HG03469 (cell line): ENCODE measurements around the gene C4orf54.

Experiments
- ATAC-seq: cut with Tn5 transposase; IDR thresholded peaks from one replicate; pipeline ENCODE4 v1.9.1; 2021; ENCODE audit warnings: mild to moderate bottlenecking, moderate library complexity, moderate number of reproducible peaks; ENCODE audit not compliant: unreplicated experiment

C4orf54 gene

DNA sequence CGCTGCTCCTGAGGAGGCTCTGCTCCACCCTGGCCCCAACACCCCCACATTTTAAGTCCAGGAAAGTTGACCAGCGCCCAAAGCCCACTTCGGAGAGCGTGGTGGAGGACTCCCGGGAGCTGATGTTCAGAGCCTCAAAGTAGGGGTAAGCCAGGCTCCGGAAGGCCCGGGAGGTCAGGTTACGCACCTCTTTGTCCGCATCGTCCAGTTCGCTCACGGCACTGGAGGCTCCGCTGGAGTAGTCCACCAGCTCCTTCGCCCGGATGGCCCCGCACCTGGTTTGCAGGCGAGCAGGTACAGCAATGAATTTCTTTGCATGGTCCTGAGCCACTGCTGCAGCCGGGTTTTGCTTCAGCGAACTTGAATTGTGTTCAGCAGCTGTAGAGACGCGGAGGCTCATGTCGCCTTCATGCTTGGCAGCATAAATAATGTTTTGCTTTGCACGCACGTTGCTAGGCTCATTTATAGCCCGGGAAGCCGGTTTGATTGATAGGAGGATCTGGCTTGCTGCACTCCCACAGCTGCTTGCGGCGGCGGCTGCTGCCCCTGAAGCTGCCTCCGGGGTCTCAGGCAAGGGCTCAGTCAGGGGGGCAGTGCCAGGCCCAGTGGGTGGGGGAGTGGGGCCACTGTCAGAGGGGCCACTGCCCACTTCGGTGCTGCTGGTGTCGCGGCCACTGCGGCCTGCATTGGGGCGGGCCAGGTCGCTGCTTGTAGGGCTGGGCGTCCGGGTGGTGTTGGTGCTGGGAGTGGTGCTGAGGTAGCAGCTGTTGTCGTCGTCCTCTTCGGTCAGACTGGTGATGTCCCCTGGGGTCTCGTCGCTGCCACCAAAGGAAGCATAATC, 4.8 kb downstream of the C4orf54 start:
- ATAC-seq, result no peak

DNA sequence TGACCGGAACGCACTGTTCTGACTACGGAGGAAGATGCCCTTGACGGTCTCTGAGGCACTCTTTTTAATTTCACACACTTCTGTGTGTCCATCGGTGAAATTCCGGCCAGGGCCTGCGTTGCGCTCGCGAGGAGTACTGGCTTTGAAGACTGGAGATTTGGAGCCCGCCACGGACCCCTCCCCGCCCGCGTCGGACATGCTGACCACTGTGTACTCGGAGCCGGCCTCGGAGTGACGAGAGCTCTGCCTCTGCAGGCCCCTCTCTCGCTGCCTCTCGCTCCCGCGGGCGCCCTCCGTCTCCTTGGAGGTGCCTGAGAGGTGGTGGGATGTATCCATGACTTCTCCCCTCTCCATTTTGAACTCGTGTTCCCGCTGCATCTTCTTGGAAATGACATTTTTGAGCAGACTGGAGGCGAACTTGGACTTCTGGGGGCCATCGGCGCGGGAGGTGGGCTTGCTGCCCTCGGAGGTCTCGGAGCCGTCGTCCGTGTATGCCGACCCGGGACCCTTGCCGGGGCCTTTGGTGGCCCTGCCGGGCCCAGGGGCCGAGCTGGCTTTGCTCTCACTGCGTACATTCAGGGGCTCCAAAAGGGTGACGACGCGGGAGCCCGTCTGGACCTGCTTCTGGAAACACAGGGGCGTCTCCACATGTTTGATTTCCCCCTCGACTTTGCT, 5.7 kb downstream of the C4orf54 start:
- no peak for ATAC-seq

DNA sequence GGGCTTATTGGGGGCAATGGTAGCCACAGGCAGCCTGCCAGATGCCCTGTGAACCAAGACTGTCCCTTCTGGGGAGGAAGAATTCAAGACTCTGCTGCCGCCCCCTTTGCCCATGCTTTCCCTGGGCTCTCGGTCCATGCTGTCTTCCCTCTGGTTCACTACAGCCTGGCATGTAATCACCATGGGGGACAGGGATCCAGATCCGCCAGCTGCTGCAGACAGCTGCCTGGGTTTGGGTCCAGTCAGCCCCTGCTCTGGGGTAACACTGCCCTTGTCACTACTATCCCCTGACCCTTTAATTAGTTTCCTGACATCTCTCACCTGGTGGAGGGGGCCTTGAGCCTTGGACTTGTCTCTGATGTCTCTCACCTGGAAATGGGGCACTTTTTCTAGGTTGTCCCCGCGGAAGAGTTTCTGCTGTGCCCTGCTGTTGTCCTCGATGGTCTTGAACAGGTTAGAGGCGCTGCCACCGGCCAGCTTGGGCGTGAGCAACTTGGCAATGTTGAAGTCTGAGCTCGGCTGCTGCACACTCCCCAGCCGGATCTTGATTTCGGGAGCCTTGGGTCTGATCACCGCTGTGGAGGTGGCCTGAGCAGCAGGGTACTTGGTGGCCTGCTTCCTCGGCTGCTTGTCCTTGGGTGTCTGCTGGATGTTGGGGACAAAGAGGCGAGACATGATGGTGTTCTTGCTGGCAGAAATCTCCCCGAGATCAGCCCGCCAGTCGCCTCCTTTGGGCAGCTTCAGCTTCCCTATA, 6.4 kb downstream of the C4orf54 start:
- no peak for ATAC-seq

DNA sequence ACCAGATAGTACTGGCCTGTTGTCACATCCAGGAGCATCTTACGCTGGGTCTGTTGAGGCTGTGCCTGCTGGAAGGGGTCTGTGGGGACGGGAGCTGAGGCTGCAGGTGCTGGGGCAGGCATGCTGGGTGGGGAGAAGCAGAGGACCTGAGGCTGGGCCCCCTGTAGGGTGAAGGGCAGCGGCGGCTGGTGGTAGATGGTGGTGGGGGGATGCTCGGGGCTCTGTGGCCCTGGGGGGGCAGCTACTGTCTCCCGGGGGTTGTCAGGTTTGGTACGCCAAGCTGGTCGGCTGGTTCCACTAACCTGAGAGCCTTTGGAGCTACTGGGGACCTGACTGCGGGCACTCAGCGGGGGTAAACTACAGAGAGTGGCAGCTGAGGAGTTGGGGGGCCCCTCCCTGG, 7.8 kb downstream of the C4orf54 start:
- ATAC-seq, result no peak

DNA sequence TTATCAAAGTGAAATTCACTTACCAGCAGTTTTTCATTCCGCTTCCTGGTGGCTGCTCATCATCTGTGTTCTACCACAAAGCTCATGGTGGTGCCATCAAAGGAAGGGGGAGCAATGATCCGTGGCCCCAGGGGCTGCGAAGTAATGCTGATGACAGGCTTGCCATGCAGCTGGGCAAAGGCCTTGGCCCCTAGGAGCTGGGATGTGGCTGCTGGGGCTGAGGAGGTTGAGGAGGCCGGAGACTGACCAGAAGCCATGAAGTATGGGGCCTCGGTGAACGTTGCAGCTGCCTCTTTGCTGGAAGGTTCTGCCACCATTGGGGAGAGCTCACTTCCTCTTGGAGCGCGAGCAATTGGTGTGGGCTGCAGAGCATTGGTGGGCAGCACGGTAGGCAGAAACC, 8.4 kb downstream of the C4orf54 start:
- no peak for ATAC-seq

DNA sequence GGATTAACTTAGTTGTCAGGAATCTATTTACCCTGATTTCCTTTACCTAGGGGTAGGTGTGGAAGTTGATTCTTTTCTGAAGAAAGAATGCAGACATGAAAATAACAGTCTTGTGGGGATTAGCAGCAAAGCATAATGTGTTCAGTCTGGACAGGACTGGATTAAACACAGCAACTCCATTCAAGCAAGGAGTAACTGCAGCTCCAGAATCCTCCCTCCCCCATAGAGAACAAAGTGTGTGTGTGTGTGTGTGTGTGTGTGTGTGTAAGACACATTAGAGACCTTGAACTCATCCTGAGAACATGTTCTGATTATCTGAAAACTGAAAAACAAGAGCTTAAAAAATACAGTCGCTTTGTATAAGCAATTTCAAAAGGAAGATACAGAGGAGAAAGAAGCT, 9.3 kb downstream of the C4orf54 start:
- no peak for ATAC-seq

DNA sequence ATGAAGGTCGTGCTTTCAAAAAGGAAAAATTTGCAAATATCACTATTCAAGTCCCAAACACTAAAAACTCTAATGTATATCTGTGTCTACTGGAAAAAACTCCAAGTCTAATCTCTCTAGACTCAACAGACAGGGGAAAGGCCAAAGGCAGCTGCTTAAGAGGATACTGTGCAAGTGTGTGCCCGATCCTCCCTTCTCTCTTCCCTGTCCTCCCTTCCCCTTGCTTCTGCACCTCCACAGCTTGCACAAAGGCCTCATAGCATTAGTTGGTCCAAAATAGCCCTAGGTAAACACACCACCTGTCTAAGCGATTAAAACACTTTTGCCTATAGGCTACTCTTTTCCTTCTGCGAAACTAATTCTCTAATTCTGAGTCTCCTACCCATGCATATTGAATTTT, 10.6 kb downstream of the C4orf54 start:
- ATAC-seq, result no peak

DNA sequence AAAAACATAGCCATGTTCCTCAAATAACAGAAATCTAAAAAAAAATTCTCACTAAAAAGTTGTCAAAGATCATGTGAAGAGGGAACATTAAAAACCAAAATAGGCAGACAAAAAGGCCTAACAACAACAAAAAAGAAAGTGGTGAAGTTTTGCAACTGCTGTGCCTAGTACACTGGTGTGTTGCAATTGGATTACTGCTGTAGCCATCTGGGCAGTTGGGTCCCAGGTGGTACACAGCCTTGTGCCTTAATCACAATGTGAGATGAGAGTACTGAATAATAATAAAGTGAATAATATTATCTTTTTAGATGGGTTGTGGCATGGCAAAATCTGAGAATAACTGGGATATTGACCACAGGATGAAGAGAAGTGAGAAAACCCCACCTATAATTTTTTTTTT, 12.0 kb downstream of the C4orf54 start:
- ATAC-seq, result no peak

DNA sequence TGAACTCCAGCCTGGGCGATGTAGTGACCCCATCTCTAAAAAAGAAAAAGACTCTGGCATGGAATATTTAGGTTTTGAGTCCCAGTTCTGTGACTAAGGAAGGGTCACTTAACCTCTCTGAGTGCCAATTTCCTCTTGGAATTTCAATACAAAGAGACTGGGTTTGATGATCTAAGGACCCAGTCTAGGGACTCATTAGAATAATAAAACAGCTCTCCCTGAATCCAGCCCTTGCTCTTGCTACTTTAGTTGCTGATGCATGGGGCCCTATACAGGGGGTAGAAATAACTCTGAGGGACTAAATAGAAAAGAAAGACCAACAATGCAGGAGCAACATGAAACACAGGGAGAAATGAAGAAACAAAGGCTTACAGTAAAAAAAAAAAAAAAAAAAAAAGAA, 12.6 kb downstream of the C4orf54 start:
- ATAC-seq, result no peak

DNA sequence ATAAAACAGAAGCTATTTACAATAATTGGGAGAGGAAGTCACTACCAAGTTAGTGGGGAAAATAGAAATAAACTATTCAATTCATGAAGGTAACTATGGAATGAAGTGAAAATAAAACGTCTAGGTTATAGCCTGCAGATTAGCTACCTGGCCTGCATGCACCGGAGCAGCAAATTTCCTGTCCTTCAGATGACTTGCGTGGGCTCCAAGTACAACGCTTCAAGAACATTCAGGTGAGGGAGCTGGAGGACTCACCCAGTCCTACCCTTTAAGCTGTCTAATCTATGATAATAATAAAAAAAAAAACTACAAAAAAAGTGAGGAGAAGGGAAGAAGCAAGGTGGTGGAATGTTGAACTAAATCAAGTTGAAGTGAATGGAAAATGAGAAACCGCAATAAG, 13.2 kb downstream of the C4orf54 start:
- ATAC-seq, result no peak

DNA sequence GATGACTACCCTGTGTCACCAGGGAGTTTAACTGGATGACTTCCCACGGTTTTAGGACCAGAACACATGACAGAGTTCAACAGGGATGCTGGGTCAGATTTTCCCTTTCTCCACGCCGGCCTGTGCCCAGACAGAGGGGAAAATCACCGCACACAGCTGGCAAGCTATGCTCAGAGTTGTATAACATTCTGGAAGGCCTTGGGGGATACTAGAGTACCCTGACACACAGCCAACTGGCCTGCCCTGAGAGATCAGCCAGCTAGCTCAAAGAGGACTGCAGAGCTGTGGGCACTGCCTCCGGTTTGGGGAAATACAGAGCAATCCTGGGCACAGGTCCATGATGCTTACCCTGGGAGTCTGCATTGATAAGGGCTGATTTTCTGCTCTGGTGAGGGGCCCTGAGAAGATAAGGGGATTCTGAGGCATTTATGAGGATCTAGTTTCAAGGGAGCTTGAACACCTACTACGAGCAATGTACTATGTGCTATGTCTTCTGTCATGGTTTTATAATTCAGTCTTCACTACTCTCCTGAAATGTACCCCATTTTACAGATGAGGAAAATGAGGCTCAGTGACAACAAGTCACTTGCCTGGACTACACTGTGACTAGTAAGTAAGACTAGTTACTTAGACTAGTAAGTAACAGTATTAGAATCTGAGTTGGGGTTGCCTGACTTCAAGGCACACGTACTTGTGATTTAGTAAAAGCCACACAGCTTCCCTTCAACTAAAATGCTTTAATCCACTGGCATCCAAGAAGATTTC, 14.7 kb downstream of the C4orf54 start:
- ATAC-seq, result no peak

DNA sequence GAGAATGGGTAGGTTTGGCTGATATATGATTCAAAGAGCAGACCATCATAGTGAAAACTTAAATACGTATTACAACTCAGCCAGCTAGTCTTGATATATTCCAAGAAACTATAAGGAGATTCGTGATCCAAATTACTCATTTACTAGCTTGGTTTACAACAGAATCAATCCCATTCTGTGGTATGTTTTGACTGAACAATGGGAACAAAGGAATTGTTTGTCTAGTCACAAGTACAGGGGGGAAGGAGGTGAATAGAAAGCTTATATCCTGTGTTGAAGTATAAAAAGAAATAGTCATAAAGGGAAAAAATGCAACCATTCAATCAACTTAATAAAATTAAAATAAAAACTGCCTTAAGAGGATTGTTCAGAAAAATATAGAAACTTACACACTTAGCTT, 17.0 kb downstream of the C4orf54 start:
- ATAC-seq, result no peak

DNA sequence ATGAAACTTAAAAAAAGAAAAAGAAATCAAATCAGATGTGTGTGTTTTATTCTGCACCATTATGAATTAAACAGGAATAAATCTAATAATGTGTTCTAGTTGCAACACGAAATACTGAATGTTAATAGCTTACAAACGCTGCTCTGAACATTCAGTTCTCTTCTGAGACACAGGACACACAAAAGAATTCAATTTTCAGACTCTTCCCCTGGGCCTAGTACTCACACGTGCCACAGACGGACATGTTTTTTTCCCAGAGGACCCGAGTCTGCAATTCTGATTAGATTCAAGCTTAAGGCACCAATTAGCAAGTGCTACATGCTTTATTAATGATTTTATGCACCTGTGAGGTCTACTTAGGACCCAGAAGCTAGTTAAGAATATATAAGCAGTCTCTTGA, 20.5 kb downstream of the C4orf54 start:
- no peak for ATAC-seq

DNA sequence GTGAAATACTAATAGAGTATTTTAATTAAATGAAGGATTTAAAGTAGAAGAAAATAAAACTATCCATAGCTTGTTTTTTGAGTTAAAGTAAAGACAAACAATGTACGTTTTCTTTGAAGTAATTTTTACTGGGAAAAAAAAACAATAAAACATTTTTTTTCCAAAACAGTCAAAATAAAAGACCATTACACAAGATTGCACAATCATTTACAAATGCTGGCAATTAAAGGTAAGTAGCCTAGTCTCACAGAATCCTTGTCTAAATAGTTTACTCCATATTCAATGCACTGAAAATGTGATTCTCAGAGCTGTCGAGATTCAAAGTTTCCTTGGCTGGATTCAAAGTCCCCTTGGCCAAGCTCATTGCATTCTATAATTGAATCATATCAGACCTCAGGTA, 21.2 kb downstream of the C4orf54 start:
- ATAC-seq, result no peak

DNA sequence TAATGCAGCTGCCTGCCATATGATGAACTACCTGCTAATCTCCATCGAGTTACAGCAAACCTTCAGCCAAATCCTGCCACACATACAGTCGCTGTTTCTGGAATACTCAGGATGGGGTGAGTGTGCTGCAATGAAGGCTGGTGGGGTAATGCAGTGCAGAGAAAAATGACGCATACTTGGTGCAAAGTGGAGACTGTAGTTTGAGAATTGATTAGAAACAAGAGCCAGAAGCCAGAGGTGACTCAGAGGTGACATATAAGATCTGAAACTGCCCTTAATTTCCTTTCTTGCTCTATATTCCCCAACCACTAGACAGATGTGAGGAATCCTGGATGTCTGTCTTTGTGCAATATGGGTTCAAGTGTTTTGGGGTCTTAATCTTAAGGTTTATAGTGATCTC, 22.0 kb downstream of the C4orf54 start:
- no peak for ATAC-seq

DNA sequence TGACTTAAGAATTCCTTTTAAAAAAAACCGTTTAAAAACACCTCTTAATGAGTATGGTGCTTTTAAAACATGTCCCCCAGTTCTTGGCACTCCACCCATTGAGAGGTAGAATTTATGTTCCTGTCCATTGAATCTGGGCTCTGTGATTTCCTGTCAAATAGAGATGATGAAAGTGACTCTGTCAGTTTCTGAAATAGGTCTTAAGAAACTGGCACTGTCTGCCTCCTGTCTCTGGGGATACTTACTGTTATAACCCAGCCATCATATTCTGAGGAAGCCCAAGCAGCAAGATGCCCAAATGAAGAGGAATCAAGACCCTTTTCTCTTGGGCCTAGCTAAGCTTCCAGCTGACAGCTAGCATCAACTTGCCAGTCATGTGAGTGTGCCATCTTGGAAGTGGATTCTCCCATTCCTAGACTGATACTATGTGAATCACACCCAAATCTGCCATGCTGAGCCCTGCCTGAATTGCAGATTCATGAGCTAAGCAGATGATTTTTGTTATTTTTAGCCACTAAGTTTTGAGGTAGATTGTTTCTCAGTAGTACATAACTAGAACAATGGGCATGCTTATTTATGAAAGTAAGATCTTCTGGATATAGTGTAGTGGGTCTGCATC, 22.8 kb downstream of the C4orf54 start:
- ATAC-seq, result no peak

DNA sequence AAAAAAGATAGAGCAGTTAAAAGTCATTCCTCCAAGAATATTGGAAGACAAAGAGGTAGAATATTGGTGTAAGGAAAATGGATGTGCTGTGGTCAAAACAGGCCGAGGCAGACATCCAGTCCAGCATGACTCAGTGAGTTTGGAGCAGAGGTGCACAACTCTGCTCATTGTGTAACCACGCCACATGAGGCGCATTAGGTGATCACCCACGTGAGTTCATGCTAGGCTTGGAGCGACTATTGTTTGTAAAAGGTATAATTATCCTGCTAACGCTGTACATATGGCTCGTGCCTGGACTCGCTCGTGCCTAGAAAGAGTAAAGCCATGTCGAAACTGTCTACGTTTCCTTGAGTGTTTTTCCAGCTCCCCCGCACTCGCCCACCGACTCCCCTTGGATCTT, 23.9 kb downstream of the C4orf54 start:
- ATAC-seq, result no peak

DNA sequence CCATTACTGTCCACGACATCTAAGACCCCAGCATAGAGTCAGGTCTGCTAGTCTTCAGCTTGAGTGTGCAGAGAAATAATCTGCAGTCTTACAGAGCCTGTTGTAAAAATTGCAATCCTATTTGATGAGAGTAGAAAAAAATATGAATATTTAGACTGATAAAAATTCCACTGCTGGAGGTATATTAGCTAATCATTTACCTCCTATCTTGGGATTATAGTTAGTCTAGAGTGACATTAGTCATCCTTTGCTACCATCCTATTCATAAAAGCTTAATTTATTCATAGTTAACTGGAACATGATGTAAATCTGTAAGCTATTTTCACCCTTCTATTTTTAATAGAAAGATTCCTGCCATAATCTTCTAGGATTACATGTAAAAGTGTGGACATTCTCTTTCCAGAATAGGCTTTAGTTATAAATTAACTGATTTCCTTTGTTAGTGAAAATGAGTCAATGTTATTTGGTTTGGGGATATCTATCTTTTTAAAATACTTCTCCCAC, 26.7 kb downstream of the C4orf54 start:
- no peak for ATAC-seq

DNA sequence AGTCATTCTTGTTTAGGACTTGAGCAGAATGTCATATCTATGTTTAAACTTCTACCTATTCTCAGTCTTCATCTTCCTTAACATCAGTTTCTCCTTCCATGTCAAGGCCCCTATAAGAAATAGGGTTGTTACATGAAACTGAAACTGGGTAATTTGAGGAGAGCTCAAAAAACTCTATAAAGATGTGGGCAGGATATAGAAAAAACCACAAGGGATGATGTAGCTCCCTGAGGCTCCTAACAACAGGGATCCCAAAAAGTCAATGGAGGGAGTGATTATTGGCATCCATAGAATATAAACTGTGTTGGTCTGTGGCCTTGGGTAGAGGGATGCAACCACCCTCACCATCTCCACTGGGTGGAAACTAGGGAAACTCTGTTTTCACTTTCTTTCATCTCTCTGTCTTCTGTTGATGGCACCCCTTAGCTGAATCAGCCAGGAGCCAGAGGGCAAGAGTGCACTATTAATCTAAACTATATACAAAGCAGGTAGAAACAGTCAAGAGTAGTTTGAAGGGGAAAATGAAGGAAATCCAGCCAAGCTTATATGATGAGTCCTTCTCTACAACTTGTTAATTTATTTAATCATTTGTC, 27.6 kb downstream of the C4orf54 start:
- no peak for ATAC-seq

DNA sequence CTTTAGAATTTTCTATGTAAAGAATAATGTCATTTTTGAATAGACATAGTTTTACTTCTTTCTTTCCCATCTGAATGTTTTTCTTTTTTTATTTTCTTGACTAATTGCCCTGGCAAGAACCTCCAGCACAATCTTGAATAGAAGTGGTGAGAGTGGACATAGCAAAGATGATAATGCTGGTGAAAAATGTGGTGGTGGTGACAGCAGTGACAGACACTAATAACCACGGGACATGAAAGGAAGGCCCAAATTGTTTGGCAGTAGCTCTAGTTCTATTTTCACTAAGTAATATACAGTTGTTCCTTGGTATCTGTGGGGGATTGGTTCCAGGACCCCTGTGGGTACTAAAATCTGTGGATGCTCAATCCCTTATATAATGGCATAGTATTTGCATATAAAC, 29.6 kb downstream of the C4orf54 start:
- no peak for ATAC-seq
